ENCODE results near the gene IDH2. TPM values are rescaled to one million over a fixed set of nuclear protein-coding genes. Genes with fewer than 3 reads are reported as not detected.

The IDH2 gene
- total RNA-seq, 4 donors from 2014 or later, result 19.1 to 101 (median 85.1) TPM

- Histone ChIP-seq H3K9me3 (no peaks in the 10 kb centered on the region), H3K4me1 (peaks cover 0 to 8% (median 2%) of the 10 kb centered on the region in 4 donors), H3K27me3 (no peaks in the 10 kb centered on the region), H3K27ac (peak overlapping the region in 3 of 4 donors; percentile 13 to 36 (median 25)), H3K4me3 (no peak overlapping the region), H3K36me3 (peaks cover 0 to 27% (median 10%) of the 10 kb centered on the region in 4 donors)
- intact Hi-C loops (cut with DNase I; ENCODE audit: low total_unique reads), result loop anchor here (10.0 kb wide), 1 partner anchor 179 kb away; no protein-coding TSS in a partner anchor
- WGBS, 2 donors (ENCODE audit: low coverage in 1 of 2), result 75 to 81% methylated on average over 2 to 14 of the region's 14 CpGs
- TF ChIP-seq POLR2A (IDR thresholded peaks at IDR 0.05), result no peak
- no peak for TF ChIP-seq EP300 (IDR thresholded peaks at IDR 0.05; ENCODE audit: low read depth)
- no peak for TF ChIP-seq POLR2AphosphoS5 (IDR thresholded peaks at IDR 0.05)
- TF ChIP-seq CTCF (IDR thresholded peaks at IDR 0.05), result no peak
- in situ Hi-C loops (cut with MboI; ENCODE audit: low pct_ligation_motif_present in 1 of 4, low pct_unique_long_range_greater_than_20kb in 1 of 4, low sequenced_read_pairs in 3 of 4), result loop anchor here in 3 of 4 donors (10.0 to 25.0 kb wide), 3 partner anchors 179 to 347 kb away; partner anchors contain the start of gene MESP1 (in 2 of the 3)
- no peak for DNase-seq
These were observed 18.2 kb downstream of the IDH2 start for GRCh38 chr15:90083954-90084607.

- H3K27me3 ChIP-seq, result no peaks in the 10 kb centered on the region
- intact Hi-C loops (cut with DNase I; ENCODE audit: low total_unique reads), result loop anchor here (10.0 kb wide), 1 partner anchor 179 kb away; no protein-coding TSS in a partner anchor
- in situ Hi-C loops (cut with MboI; ENCODE audit: low pct_ligation_motif_present in 1 of 4, low pct_unique_long_range_greater_than_20kb in 1 of 4, low sequenced_read_pairs in 3 of 4), result loop anchor here in 3 of 4 donors (10.0 to 25.0 kb wide), 3 partner anchors 179 to 346 kb away; partner anchors contain the start of gene MESP1 (in 2 of the 3)
- TF ChIP-seq EP300 (IDR thresholded peaks at IDR 0.05; ENCODE audit: low read depth) (no peak), POLR2AphosphoS5 (IDR thresholded peaks at IDR 0.05) (no peak), CTCF (IDR thresholded peaks at IDR 0.05) (no peak), POLR2A (IDR thresholded peaks at IDR 0.05) (no peak)
- H3K27ac ChIP-seq, result peak overlapping the region in 3 of 4 donors; percentile 13 to 36 (median 25)
- H3K4me1 ChIP-seq, result peaks cover 0 to 8% (median 2%) of the 10 kb centered on the region in 4 donors
- peaks cover 0 to 25% (median 9%) of the 10 kb centered on the region in 4 donors for H3K36me3 ChIP-seq
- H3K9me3 ChIP-seq, result no peaks in the 10 kb centered on the region
- no peak overlapping the region for H3K4me3 ChIP-seq
- DNase-seq, result no peak
- 86% methylated on average over 2 to 5 of the region's 5 CpGs for WGBS, 2 donors (ENCODE audit: low coverage in 1 of 2)
These were observed 18.8 kb downstream of the IDH2 start for GRCh38 chr15:90083419-90083818.

- peaks cover 0 to 18% (median 5%) of the 10 kb centered on the region in 4 donors for H3K36me3 ChIP-seq
These were observed 20.0 kb downstream of the IDH2 start for GRCh38 chr15:90082140-90082715.

More at GRCh38 chr15:90082140-90082715, 20.0 kb downstream of the IDH2 start:
- Histone ChIP-seq H3K4me1 (peaks cover 0 to 8% (median 2%) of the 10 kb centered on the region in 4 donors), H3K9me3 (no peaks in the 10 kb centered on the region), H3K4me3 (no peak overlapping the region), H3K27me3 (no peaks in the 10 kb centered on the region), H3K27ac (peak overlapping the region in 3 of 4 donors; percentile 11 to 47 (median 30))
- intact Hi-C loops (cut with DNase I; ENCODE audit: low total_unique reads) (loop anchor here (10.0 kb wide), 1 partner anchor 177 kb away; no protein-coding TSS in a partner anchor), in situ Hi-C loops (cut with MboI; ENCODE audit: low pct_ligation_motif_present in 1 of 4, low pct_unique_long_range_greater_than_20kb in 1 of 4, low sequenced_read_pairs in 3 of 4) (loop anchor here in 3 of 4 donors (10.0 to 25.0 kb wide), 3 partner anchors 177 to 345 kb away; partner anchors contain the start of gene MESP1 (in 2 of the 3))
- DNase-seq, result no peak
- no peak for TF ChIP-seq POLR2A (IDR thresholded peaks at IDR 0.05)
- no peak for TF ChIP-seq CTCF (IDR thresholded peaks at IDR 0.05)
- no peak for TF ChIP-seq EP300 (IDR thresholded peaks at IDR 0.05; ENCODE audit: low read depth)
- TF ChIP-seq POLR2AphosphoS5 (IDR thresholded peaks at IDR 0.05), result no peak
- WGBS, 2 donors (ENCODE audit: low coverage in 1 of 2), result 66 to 80% methylated on average over 1 to 8 of the region's 9 CpGs

All from transverse colon (tissue), 4 donors.